ENCODE data around the gene CHST15.

DNA sequence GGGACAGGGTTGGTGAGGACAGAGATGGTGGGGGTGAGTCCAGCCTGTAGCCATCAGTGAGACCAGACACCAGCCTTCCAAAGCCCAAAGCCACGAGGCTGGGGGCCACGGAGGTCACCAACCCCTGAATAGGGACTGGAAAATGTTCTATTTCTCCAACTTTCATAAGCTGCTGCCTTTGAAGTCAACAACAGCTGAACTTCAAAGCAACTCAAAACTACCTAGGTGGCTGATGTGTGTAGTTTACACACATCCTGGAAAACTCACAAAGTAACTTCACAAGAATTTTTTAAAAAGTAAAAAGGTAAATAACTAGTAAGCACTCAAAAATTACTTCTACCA, 88.8 kb downstream of the CHST15 start:
- TF ChIP-seq, protein P1, sequence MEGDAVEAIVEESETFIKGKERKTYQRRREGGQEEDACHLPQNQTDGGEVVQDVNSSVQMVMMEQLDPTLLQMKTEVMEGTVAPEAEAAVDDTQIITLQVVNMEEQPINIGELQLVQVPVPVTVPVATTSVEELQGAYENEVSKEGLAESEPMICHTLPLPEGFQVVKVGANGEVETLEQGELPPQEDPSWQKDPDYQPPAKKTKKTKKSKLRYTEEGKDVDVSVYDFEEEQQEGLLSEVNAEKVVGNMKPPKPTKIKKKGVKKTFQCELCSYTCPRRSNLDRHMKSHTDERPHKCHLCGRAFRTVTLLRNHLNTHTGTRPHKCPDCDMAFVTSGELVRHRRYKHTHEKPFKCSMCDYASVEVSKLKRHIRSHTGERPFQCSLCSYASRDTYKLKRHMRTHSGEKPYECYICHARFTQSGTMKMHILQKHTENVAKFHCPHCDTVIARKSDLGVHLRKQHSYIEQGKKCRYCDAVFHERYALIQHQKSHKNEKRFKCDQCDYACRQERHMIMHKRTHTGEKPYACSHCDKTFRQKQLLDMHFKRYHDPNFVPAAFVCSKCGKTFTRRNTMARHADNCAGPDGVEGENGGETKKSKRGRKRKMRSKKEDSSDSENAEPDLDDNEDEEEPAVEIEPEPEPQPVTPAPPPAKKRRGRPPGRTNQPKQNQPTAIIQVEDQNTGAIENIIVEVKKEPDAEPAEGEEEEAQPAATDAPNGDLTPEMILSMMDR (IDR thresholded peaks at IDR 0.05; ENCODE audit: control extremely low read depth in 1 of 3, insufficient read depth in 1 of 3, low read depth in 1 of 3, low read length in 3 of 3) = no peak
- TF ChIP-seq POLR2A (IDR thresholded peaks at IDR 0.05; ENCODE audit: control extremely low read depth in 1 of 2, low read depth in 2 of 2, low read length in 2 of 2) = no peak
